ACHN (cell line): ENCODE data around the gene TMEM184B.

Experiments used
- DNase-seq: peaks from one replicate; pipeline ENCODE4 v3.0.0-alpha.2; 2015
- in situ Hi-C: cut with HindIII; loops from 2 replicates; pipeline ENCODE4 v1.10.0; 2017; ENCODE audit warnings: low sequenced_read_pairs, low pct_ligation_motif_present, low pct_unique_long_range_greater_than_20kb

TMEM184B gene

GRCh38 chr22:38218661-38219622 lies 53.9 kb downstream of the TMEM184B start:
- in situ Hi-C loops = no loop called here
- DNase-seq = peak; percentile 91

- in situ Hi-C loops = no loop called here
Observed at GRCh38 chr22:38215156-38216038, 57.4 kb downstream of the TMEM184B start.

GRCh38 chr22:38214302-38215056 lies 58.3 kb downstream of the TMEM184B start:
- no peak for DNase-seq
- in situ Hi-C loops = no loop called here

More at GRCh38 chr22:38215156-38216038, 57.4 kb downstream of the TMEM184B start:
- no peak for DNase-seq

- no peak for DNase-seq
- in situ Hi-C loops = no loop called here
Observed at GRCh38 chr22:38213990-38214301, 58.9 kb downstream of the TMEM184B start.

GRCh38 chr22:38213319-38213989 lies 59.4 kb downstream of the TMEM184B start:
- in situ Hi-C loops = no loop called here
- no peak for DNase-seq

GRCh38 chr22:38212442-38212841 lies 60.4 kb downstream of the TMEM184B start:
- in situ Hi-C loops = no loop called here

GRCh38 chr22:38211556-38211955 lies 61.3 kb downstream of the TMEM184B start:
- DNase-seq = no peak
- in situ Hi-C loops = no loop called here

More at GRCh38 chr22:38212442-38212841, 60.4 kb downstream of the TMEM184B start:
- DNase-seq = no peak

GRCh38 chr22:38208551-38208968 lies 64.2 kb downstream of the TMEM184B start:
- DNase-seq = no peak
- in situ Hi-C loops = no loop called here

GRCh38 chr22:38207898-38208432 lies 64.8 kb downstream of the TMEM184B start:
- in situ Hi-C loops = no loop called here
- no peak for DNase-seq

GRCh38 chr22:38205261-38206128 lies 67.3 kb downstream of the TMEM184B start:
- no peak for DNase-seq
- in situ Hi-C loops = no loop called here

GRCh38 chr22:38204784-38205183 lies 68.0 kb downstream of the TMEM184B start:
- DNase-seq = no peak
- in situ Hi-C loops = no loop called here

GRCh38 chr22:38203855-38204514 lies 68.8 kb downstream of the TMEM184B start:
- in situ Hi-C loops = no loop called here
- DNase-seq = no peak

- in situ Hi-C loops = no loop called here
- DNase-seq = peak; percentile 54
Observed at GRCh38 chr22:38203090-38203810, 69.6 kb downstream of the TMEM184B start.

GRCh38 chr22:38202437-38203089 lies 70.2 kb downstream of the TMEM184B start:
- peak; percentile 72 for DNase-seq
- in situ Hi-C loops = no loop called here

GRCh38 chr22:38201711-38202436 lies 70.9 kb downstream of the TMEM184B start, which contains the start of gene MAFF:
Gene MAFF (plus strand): TSS chr22:38201994. CDS start chr22:38213854, 11,860 bp downstream.
- in situ Hi-C loops = no loop called here
- peak; percentile 95 for DNase-seq
